ENCODE data around the gene MDN1.

Gene MDN1

GRCh38 chr6:89597988-89598387 lies 221.6 kb downstream of the MDN1 start:
- no peak for DNase-seq (ENCODE audit: low read depth in 3 of 3)

- no peak for DNase-seq (ENCODE audit: low read depth in 3 of 3)
Measured at GRCh38 chr6:89597372-89597771, 222.2 kb downstream of the MDN1 start.

- no peak for DNase-seq (ENCODE audit: low read depth in 3 of 3)
Measured at GRCh38 chr6:89596484-89596883, 223.1 kb downstream of the MDN1 start.

GRCh38 chr6:89596056-89596455 lies 223.5 kb downstream of the MDN1 start:
- DNase-seq (ENCODE audit: low read depth in 3 of 3) = no peak
